Measurements from ENCODE around the gene SDK2.

The SDK2 gene

GRCh38 chr17:73630965-73631595, 13.2 kb downstream of the SDK2 start:
- Histone ChIP-seq H2AFZ (ENCODE audit: low read length) (no peak overlapping the region), H4K20me1 (ENCODE audit: insufficient read depth, low read length) (no peaks in the 10 kb centered on the region), H3K9ac (ENCODE audit: low read length) (no peak overlapping the region), H3K9me2 (replicated peaks; ENCODE audit: insufficient read depth, low read length) (no peaks in the 10 kb centered on the region), H3F3A (ENCODE audit: insufficient read depth, low read length) (no peaks in the 10 kb centered on the region), H3K79me2 (ENCODE audit: low read length) (no peaks in the 10 kb centered on the region), H3K4me1 (ENCODE audit: low read length) (no peaks in the 10 kb centered on the region), H3K9me3 (replicated peaks; ENCODE audit: insufficient read depth, low read length) (no peaks in the 10 kb centered on the region), H3K27me3 (replicated peaks; ENCODE audit: insufficient read depth, low read length) (peaks cover 74% of the 10 kb centered on the region), H3K27ac (ENCODE audit: low read length) (no peak overlapping the region), H3K4me2 (ENCODE audit: low read depth, low read length) (no peak overlapping the region), H3K4me3 (ENCODE audit: low read length) (no peak overlapping the region), H3K36me3 (replicated peaks; ENCODE audit: insufficient read depth, low read length) (no peaks in the 10 kb centered on the region)
- TF ChIP-seq EZH2 (optimal IDR thresholded peaks at IDR 0.05; ENCODE audit: low read depth, low read length), result no peak
- no peak for TF ChIP-seq CTCF (IDR thresholded peaks at IDR 0.05; ENCODE audit: low read length)
- TF ChIP-seq EZH2phosphoT487 (IDR thresholded peaks at IDR 0.05; ENCODE audit: low read length), result no peak
- DNase-seq, result no peak

- no peaks in the 10 kb centered on the region for H3K9me3 ChIP-seq (replicated peaks; ENCODE audit: insufficient read depth, low read length)
- H2AFZ ChIP-seq (ENCODE audit: low read length), result no peak overlapping the region
- H3K9me2 ChIP-seq (replicated peaks; ENCODE audit: insufficient read depth, low read length), result no peaks in the 10 kb centered on the region
- no peaks in the 10 kb centered on the region for H3K36me3 ChIP-seq (replicated peaks; ENCODE audit: insufficient read depth, low read length)
- H3K27me3 ChIP-seq (replicated peaks; ENCODE audit: insufficient read depth, low read length), result peaks cover 76% of the 10 kb centered on the region
- H3K27ac ChIP-seq (ENCODE audit: low read length), result no peak overlapping the region
- no peak overlapping the region for H3K9ac ChIP-seq (ENCODE audit: low read length)
- H3K4me1 ChIP-seq (ENCODE audit: low read length), result no peaks in the 10 kb centered on the region
- no peak overlapping the region for H3K4me2 ChIP-seq (ENCODE audit: low read depth, low read length)
- no peaks in the 10 kb centered on the region for H3F3A ChIP-seq (ENCODE audit: insufficient read depth, low read length)
- TF ChIP-seq EZH2 (optimal IDR thresholded peaks at IDR 0.05; ENCODE audit: low read depth, low read length), result no peak
- TF ChIP-seq EZH2phosphoT487 (IDR thresholded peaks at IDR 0.05; ENCODE audit: low read length), result no peak
- no peak for TF ChIP-seq CTCF (IDR thresholded peaks at IDR 0.05; ENCODE audit: low read length)
- H4K20me1 ChIP-seq (ENCODE audit: insufficient read depth, low read length), result no peaks in the 10 kb centered on the region
- H3K79me2 ChIP-seq (ENCODE audit: low read length), result no peaks in the 10 kb centered on the region
- no peak overlapping the region for H3K4me3 ChIP-seq (ENCODE audit: low read length)
- no peak for DNase-seq
These were observed 13.7 kb downstream of the SDK2 start for GRCh38 chr17:73630531-73630930.

GRCh38 chr17:73628642-73629552, 15.3 kb downstream of the SDK2 start:
- no peak for TF ChIP-seq EZH2 (optimal IDR thresholded peaks at IDR 0.05; ENCODE audit: low read depth, low read length)
- no peak for TF ChIP-seq EZH2phosphoT487 (IDR thresholded peaks at IDR 0.05; ENCODE audit: low read length)
- no peak for TF ChIP-seq CTCF (IDR thresholded peaks at IDR 0.05; ENCODE audit: low read length)
- Histone ChIP-seq H3K4me3 (ENCODE audit: low read length) (no peak overlapping the region), H3K36me3 (replicated peaks; ENCODE audit: insufficient read depth, low read length) (no peaks in the 10 kb centered on the region), H3K4me1 (ENCODE audit: low read length) (no peaks in the 10 kb centered on the region), H3K27me3 (replicated peaks; ENCODE audit: insufficient read depth, low read length) (peaks cover 76% of the 10 kb centered on the region), H3K4me2 (ENCODE audit: low read depth, low read length) (no peak overlapping the region), H3K9me2 (replicated peaks; ENCODE audit: insufficient read depth, low read length) (no peaks in the 10 kb centered on the region), H3K9me3 (replicated peaks; ENCODE audit: insufficient read depth, low read length) (no peaks in the 10 kb centered on the region), H3K9ac (ENCODE audit: low read length) (no peak overlapping the region), H3K27ac (ENCODE audit: low read length) (no peak overlapping the region), H2AFZ (ENCODE audit: low read length) (no peak overlapping the region), H3K79me2 (ENCODE audit: low read length) (no peaks in the 10 kb centered on the region), H3F3A (ENCODE audit: insufficient read depth, low read length) (no peaks in the 10 kb centered on the region), H4K20me1 (ENCODE audit: insufficient read depth, low read length) (no peaks in the 10 kb centered on the region)
- DNase-seq, result no peak

All from MM.1S (cell line).